Stimulated activated effector memory CD8-positive, alpha-beta T cell treated with anti-CD3 and anti-CD28 coated beads, Interleukin-12 subunit alpha, Interleukin-12 subunit beta, amount 100 ng/mL, for 72 hours (primary cell): ENCODE results near the gene TPP2.

ENCODE experiments used
- ATAC-seq: fragments of 150-1000 bp; cut with Tn5 transposase; 2 replicates; pipeline ENCODE4 v1.10.0; 2021
- DNase-seq, 2 donors: peaks; one replicate each; pipeline ENCODE4 v3.0.0; 2021 to 2022; ENCODE audit warnings: low spot score in 2 of 2
- H3K27ac Mint-ChIP-seq: one replicate; pipeline ENCODE4 v1.8.0; 2022; ENCODE audit warnings: mild to moderate bottlenecking, mixed read lengths
- H3K36me3 Mint-ChIP-seq: one replicate; pipeline ENCODE4 v1.8.0; 2022; ENCODE audit warnings: mild to moderate bottlenecking, mixed read lengths
- H3K4me1 Mint-ChIP-seq: one replicate; pipeline ENCODE4 v1.8.0; 2022; ENCODE audit warnings: mixed read lengths
- H3K4me3 Mint-ChIP-seq: one replicate; pipeline ENCODE4 v1.8.0; 2022; ENCODE audit warnings: mild to moderate bottlenecking, mixed read lengths
- H3K9me3 Mint-ChIP-seq: one replicate; pipeline ENCODE4 v1.8.0; 2022; ENCODE audit warnings: mixed read lengths

Gene TPP2

DNA sequence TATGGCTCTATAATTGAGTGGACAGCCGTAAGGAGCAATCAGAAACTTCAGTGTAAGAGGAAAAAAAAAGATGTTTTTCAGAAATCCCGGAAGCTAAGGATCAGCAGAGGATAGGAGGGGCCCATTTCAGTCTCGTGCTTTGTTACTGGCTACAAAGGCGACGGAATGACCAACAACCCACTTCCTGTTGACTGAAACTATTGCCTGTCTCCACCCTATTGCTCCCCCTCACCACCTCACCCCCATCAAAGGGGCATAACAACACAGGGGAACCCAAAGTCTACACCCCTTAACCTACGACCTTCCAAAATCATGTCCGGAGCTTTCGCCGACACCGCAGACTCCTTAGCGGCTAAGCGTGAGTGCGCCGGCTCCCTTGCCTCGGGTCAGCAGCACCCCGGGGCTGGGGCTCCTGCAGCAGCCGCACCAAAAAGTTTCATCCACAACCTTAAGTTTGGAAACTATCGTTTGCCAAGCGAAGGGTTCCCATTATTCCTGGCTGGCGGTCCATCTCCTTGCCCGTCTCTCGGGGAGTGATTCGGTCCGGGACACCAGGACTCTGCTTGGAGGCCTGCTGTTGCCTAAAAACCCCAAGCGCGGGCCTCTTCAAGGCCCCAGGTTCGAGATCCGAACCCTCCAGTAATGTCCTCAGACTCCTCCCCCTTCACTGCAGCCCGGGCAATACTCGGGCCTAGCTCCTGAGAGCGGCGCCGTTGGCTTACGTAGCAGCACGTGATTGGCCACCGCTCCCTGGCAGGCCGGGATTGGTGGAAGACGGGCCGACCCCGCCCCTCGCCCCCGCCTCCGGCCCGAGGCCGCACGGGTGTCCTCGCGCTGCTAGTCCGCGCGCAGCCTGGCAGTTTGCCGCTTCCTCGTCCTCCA lies at the start of gene TPP2:
TSS of gene TPP2 (plus strand) at position 840 of the 882 bp plus-strand sequence. CDS start 53 bp downstream, outside the sequence.
- H3K4me1 Mint-ChIP-seq, result peaks cover 57% of the 10 kb centered on the region

DNA sequence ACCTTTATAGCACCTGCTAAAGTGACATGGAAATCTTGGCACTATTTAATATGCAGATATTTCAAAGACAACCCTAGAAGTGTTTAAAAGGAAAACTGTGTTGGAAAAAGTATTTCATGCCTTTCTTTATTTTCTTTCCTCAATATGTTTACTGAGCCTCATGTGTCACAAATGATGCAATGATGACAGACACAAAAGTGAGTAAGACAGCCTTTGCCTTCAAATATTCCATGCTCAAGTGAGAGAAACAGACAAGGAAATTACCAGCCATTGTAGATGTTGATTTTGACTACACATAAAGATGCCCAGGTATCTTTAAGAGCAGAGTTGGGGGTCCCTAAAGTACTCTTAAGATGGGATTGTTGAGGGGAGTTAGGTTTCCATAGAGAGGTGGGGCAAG lies 48.0 kb upstream of the TPP2 start:
- ATAC-seq (no peak), DNase-seq (no peak)
- no peaks in the 10 kb centered on the region for H3K36me3 Mint-ChIP-seq
- H3K27ac Mint-ChIP-seq, result no peak overlapping the region
- no peaks in the 10 kb centered on the region for H3K9me3 Mint-ChIP-seq
- no peak overlapping the region for H3K4me3 Mint-ChIP-seq
- H3K4me1 Mint-ChIP-seq, result no peaks in the 10 kb centered on the region

More for the DNA sequence above, at the start of gene TPP2:
- H3K9me3 Mint-ChIP-seq, result no peaks in the 10 kb centered on the region
- ATAC-seq (peak; percentile 94), DNase-seq (peak; percentile 91 to 99)
- peak within 1 kb of the TSS; percentile 98 for H3K4me3 Mint-ChIP-seq
- peak within 1 kb of the TSS; percentile 100 for H3K27ac Mint-ChIP-seq
- peaks cover 46% of the 10 kb centered on the region for H3K36me3 Mint-ChIP-seq

DNA sequence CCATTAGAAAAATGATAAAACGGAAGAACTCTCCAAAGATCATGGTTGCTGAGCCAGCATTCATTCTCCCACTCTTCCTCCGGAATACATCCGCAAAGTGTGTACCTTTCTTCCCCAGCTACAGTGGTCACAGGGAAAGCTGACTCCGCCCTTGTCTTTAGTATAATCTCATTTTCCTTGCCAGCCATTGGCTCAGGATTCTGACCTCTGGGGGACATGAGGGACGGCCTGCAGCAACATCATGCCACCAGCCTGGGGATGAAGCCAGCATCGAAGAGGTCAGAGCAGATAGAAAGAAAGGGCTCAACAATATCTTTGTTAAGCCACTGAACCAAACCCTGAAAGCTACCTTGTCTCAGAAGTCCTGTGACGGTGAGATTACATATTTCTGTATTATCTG lies 46.3 kb upstream of the TPP2 start:
- no peak overlapping the region for H3K27ac Mint-ChIP-seq
- DNase-seq, result no peak
- no peaks in the 10 kb centered on the region for H3K36me3 Mint-ChIP-seq
- no peaks in the 10 kb centered on the region for H3K9me3 Mint-ChIP-seq
- H3K4me3 Mint-ChIP-seq, result no peak overlapping the region
- H3K4me1 Mint-ChIP-seq, result no peaks in the 10 kb centered on the region
- ATAC-seq, result no peak

DNA sequence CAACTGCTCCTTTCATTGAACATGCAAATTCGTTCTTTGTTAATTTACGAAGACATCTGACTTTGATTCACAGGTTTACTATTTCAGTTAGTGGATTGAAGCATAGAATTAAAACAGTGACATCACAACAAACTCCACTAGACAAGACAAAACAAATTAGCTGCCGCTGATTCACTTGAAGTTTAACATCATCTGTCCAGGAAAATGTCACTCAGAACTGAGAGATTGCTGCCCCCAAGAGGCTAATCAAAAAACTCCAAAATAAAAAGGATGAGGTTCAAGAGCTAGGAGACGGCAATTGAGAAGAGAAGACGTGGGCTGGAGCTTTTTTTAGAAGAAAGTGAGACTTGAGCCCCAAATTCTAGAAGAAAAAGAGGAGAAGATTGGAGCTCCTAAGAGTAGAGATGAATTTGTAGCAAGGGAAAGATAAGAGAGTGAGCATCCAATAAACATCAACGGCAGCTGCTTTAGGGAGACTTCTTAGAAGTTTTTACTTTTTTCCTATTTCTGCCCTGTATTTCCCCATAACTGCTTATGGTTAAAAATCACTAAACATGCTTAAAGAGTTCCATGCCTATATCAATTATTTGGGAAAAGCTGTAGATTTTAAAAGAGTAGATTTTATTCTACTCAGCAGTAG lies 40.8 kb upstream of the TPP2 start:
- no peaks in the 10 kb centered on the region for H3K36me3 Mint-ChIP-seq
- peak; percentile 55 for ATAC-seq
- no peaks in the 10 kb centered on the region for H3K9me3 Mint-ChIP-seq
- no peaks in the 10 kb centered on the region for H3K4me1 Mint-ChIP-seq
- no peak overlapping the region for H3K27ac Mint-ChIP-seq
- no peak for DNase-seq
- no peak overlapping the region for H3K4me3 Mint-ChIP-seq

DNA sequence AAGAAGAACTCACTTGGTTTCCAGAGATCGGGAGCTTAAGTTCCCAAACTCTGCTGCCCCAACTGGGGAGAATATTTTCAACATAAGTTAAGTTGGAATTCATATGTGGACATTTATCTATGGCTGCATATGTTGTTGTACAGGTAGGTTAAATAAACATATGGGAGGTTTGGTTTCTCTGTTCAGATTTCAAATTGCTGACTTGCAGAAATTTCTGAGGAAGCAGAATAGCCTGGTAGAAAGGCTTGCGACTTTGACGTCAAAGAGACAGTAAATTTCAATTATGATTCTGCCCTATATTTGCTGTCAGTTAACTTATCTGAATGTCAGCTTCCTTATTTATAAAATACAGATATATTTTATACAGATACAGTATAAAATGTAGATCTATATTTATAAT lies 40.0 kb upstream of the TPP2 start:
- no peaks in the 10 kb centered on the region for H3K4me1 Mint-ChIP-seq
- H3K9me3 Mint-ChIP-seq, result no peaks in the 10 kb centered on the region
- ATAC-seq (no peak), DNase-seq (no peak)
- H3K27ac Mint-ChIP-seq, result no peak overlapping the region
- H3K4me3 Mint-ChIP-seq, result no peak overlapping the region
- H3K36me3 Mint-ChIP-seq, result no peaks in the 10 kb centered on the region

DNA sequence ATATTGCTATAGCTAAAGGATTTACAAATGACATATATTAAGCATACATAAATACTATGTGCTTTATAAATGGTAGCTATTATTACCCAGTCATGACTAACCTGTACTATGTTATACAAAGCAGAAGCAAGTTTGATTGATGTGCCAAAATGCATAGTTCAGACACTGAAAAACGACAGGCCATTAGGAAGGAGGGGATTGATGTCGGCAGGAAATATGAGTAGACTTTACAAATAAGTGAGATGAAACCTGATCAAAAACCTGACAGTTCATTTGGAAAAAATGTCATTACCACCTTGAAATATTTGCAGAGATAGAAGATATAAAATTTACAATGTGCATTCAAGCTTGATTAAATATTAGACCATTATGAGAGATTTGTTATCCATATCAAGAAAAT lies 38.8 kb upstream of the TPP2 start:
- H3K27ac Mint-ChIP-seq, result no peak overlapping the region
- peaks cover 3% of the 10 kb centered on the region for H3K9me3 Mint-ChIP-seq
- no peaks in the 10 kb centered on the region for H3K36me3 Mint-ChIP-seq
- DNase-seq (no peak), ATAC-seq (no peak)
- H3K4me3 Mint-ChIP-seq, result no peak overlapping the region
- no peaks in the 10 kb centered on the region for H3K4me1 Mint-ChIP-seq

DNA sequence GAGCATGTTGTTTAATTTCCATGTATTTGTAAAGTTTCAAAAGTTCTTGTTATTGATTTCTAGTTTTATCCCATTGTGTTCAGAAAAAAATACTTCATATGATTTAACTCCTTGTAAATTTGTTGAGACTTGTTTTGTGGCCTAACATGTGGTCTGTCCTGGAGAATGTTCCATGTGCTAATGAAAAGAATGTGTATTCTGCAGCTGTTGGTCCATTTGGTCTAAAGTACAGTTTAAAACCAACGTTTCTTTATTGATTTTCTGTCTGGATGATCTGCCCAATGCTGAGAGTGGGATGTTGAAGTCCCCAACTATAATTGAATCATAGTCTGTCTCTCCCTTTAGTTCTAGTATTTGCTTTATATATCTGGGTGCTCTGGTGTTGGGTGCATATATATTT lies 34.9 kb upstream of the TPP2 start:
- no peaks in the 10 kb centered on the region for H3K36me3 Mint-ChIP-seq

DNA sequence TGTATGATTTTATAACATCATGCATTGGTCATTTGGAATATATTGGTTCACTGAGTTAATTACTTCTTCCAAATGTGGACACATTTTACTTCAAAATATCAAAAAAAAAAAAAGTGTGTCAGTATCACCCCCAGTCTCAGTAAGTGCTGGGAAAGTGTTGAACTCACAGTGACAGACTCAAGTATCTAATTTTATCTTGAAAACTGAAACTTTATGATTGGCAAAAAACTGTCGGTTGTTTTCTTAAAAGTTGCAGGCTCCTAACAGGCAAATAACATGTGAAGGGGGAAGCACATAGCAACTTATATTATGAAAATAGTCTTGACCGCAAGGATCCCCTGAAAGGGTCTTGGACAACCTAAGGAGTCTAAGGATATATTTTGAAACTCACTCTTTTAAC lies 33.5 kb upstream of the TPP2 start:
- ATAC-seq, result no peak
- H3K36me3 Mint-ChIP-seq, result no peaks in the 10 kb centered on the region
- H3K27ac Mint-ChIP-seq, result no peak overlapping the region
- H3K4me3 Mint-ChIP-seq, result no peak overlapping the region
- DNase-seq, result no peak
- H3K9me3 Mint-ChIP-seq, result peaks cover 3% of the 10 kb centered on the region
- H3K4me1 Mint-ChIP-seq, result no peaks in the 10 kb centered on the region

More for the DNA sequence above, 34.9 kb upstream of the TPP2 start:
- no peak overlapping the region for H3K27ac Mint-ChIP-seq
- no peak overlapping the region for H3K4me3 Mint-ChIP-seq
- peaks cover 3% of the 10 kb centered on the region for H3K9me3 Mint-ChIP-seq
- no peaks in the 10 kb centered on the region for H3K4me1 Mint-ChIP-seq
- ATAC-seq (no peak), DNase-seq (no peak)

DNA sequence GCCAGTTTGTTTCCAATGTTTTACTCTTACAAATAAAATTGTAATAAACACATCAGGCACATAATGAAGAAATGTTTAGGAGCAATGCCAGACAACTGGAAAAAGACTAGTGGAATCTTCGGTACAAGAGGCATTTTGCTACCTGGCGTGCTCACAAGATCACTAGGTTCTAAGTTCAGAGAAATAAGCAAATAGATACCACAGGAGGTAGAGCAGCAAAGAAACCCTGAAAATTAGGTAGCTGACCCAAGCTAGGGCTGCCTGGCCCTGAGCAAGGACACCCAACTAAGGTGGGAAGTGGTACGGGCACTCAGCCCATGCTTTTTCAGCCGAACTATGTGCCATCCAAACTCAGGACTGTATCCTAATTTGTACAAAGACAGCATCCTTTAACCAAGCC lies 32.2 kb upstream of the TPP2 start:
- H3K4me1 Mint-ChIP-seq, result no peaks in the 10 kb centered on the region
- DNase-seq, result no peak
- H3K27ac Mint-ChIP-seq, result no peak overlapping the region
- peaks cover 3% of the 10 kb centered on the region for H3K9me3 Mint-ChIP-seq
- no peak for ATAC-seq
- H3K4me3 Mint-ChIP-seq, result no peak overlapping the region
- no peaks in the 10 kb centered on the region for H3K36me3 Mint-ChIP-seq

DNA sequence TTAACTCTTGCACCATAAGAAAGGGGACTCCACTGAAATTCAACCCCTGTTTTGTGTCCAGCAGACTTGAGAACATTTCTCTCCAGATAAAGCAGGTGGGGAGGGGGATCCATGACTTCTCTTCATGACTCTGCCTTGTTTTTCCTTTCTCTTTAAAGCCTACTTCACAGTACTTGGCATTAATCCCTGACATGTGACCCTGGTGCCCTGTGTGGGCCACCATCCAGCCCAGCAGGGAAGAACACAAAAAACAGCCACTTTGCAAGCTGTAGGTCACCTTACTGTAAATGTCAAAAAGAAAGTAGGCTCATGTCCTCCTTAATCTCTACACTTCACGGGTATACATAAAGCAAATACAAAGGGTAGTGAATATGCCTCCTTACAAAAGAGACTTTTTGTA lies 30.3 kb upstream of the TPP2 start:
- Mint-ChIP-seq H3K27ac (no peak overlapping the region), H3K4me1 (no peaks in the 10 kb centered on the region), H3K36me3 (no peaks in the 10 kb centered on the region), H3K9me3 (peaks cover 3% of the 10 kb centered on the region), H3K4me3 (no peak overlapping the region)
- ATAC-seq (no peak), DNase-seq (no peak)

DNA sequence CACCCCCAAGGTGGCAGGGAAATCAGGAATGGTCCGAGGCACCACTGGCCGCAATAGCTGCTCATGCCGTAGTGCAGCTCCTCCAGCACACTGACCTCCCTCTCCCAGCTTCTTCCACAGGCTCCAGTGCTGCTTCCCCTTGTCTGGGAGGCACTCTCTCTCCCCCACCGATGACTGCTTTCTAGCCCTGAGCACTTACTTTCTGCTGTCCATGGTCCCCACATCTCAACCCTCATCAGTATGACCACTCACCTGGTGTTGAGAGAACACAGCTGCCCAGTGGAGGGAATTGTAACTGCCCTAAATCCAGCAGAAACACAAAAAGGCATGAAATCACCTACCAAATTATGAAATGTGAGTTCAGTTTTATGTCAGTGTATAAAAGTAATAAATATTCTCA lies 28.9 kb upstream of the TPP2 start:
- H3K4me1 Mint-ChIP-seq, result no peaks in the 10 kb centered on the region
- no peak overlapping the region for H3K27ac Mint-ChIP-seq
- H3K9me3 Mint-ChIP-seq, result no peaks in the 10 kb centered on the region
- H3K4me3 Mint-ChIP-seq, result no peak overlapping the region
- DNase-seq (no peak), ATAC-seq (no peak)
- no peaks in the 10 kb centered on the region for H3K36me3 Mint-ChIP-seq

DNA sequence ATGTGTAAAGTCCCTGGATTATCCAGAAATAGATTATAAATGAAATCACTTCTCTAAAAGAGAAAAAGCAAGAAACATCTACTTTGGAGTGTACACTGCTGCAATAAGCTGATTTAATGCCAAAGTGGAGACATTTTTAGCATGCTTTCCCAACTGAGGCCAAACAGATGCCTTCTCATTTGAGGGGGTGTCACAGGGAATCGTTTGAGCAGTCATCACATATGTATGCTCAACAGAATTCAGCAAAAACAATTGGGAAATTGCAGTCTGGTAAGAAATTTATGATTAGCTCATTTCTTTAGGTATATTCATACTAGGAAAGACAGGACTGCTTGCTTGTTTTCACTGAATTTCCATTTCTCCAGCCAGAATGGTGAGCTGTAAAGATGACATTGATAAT lies 27.3 kb upstream of the TPP2 start:
- DNase-seq (no peak), ATAC-seq (no peak)
- H3K9me3 Mint-ChIP-seq, result no peaks in the 10 kb centered on the region
- no peaks in the 10 kb centered on the region for H3K36me3 Mint-ChIP-seq
- H3K4me3 Mint-ChIP-seq, result no peak overlapping the region
- no peaks in the 10 kb centered on the region for H3K4me1 Mint-ChIP-seq
- no peak overlapping the region for H3K27ac Mint-ChIP-seq

DNA sequence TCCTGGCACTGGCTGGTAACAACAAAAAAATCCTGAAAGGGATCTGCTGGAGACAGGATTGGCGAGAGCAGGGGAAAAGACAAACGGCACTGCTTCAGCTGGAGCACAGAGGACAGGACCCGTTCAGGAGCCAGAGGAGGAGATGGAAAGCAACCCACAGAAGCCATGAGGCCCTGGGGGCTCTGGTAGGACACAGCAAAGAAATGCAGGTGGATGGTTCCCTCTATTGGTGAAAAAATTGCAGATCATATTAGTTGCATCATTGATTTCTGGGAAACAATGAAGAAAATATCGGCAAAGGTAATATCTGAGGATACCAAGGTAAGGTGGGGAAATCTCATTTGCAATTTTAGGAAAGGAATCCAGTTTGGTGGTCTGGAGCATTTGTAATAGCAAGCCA lies 25.7 kb upstream of the TPP2 start:
- no peaks in the 10 kb centered on the region for H3K4me1 Mint-ChIP-seq
- H3K4me3 Mint-ChIP-seq, result no peak overlapping the region
- DNase-seq (no peak), ATAC-seq (no peak)
- H3K27ac Mint-ChIP-seq, result no peak overlapping the region
- no peaks in the 10 kb centered on the region for H3K36me3 Mint-ChIP-seq
- H3K9me3 Mint-ChIP-seq, result no peaks in the 10 kb centered on the region

DNA sequence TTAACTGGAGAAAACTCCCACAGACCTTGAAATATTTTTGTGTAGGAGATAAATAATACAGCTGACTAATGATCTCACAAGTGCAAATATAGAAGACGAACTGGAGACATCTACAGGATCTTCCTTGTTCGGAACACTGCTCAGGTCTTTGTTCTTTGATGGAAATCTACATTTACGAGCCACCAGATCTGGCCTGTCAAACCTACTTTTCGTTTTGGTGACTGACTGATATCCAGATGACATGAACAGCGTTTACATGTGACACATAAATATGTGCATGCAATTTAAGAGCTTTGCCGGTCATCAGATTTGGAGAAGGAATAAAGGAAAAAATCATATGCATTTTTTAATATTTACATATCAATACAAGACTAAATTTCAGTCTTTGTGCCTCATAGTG lies 24.5 kb upstream of the TPP2 start:
- Mint-ChIP-seq H3K4me1 (no peaks in the 10 kb centered on the region), H3K36me3 (no peaks in the 10 kb centered on the region), H3K27ac (no peak overlapping the region), H3K9me3 (no peaks in the 10 kb centered on the region), H3K4me3 (no peak overlapping the region)
- ATAC-seq (no peak), DNase-seq (no peak)

DNA sequence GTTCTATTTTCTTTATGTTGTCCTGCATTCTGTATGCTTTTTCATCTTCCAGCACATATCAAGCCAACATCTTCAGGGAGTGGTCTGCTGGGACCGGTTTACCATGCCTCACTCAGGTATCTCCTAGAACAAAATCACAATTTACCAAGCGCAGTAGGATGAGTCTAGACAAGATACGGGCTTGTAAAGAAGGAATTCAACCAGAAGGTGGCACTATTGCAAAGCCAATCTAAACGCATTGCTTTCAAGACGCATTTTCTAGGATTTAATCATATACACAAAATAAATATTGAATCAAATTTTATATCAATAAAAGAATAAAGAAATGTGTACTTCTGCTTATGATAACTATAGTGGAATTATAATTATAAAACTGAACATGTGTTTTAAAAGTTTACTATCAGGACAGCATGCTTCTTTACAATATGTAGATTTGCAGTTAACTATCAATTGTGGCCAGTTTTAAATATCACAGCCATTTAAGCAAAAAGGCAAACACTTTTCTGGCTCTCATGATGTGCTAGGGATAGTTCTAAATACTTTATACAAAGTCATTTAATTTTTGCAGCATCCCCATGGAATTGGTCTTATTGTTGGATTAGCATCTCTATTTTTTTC lies 16.1 kb upstream of the TPP2 start:
- Mint-ChIP-seq H3K4me1 (peaks cover 9% of the 10 kb centered on the region), H3K27ac (no peak overlapping the region), H3K4me3 (no peak overlapping the region), H3K36me3 (no peaks in the 10 kb centered on the region), H3K9me3 (no peaks in the 10 kb centered on the region)
- ATAC-seq (peak; percentile 68), DNase-seq (no peak)

DNA sequence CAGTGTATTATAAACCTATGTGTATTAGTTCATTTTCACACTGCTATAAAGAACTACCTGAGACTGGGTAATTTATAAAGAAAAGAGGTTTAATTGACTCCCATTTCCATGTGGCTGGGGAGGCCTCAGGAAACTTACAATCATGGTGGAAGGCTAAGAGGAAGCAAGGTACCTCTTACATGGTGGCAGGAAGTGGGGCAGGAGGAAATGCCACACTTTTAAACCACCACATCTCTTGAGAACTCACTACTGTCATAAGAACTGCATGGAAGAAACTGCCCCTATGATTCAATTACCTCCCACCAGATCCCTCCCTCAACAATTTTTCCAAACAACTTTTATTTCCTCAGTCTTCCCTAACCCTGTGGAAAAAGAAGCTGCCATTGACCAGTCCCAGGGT lies 14.5 kb upstream of the TPP2 start:
- H3K4me1 Mint-ChIP-seq, result peaks cover 9% of the 10 kb centered on the region
- H3K36me3 Mint-ChIP-seq, result no peaks in the 10 kb centered on the region
- ATAC-seq (peak; percentile 51), DNase-seq (no peak)
- no peak overlapping the region for H3K4me3 Mint-ChIP-seq
- H3K27ac Mint-ChIP-seq, result peak overlapping the region; percentile 46
- H3K9me3 Mint-ChIP-seq, result no peaks in the 10 kb centered on the region
